ENCODE data around the gene ABL1.

- TF ChIP-seq CTCF (IDR thresholded peaks at IDR 0.05) (no peak), POLR2A (IDR thresholded peaks at IDR 0.05) (no peak)
Measured at GRCh38 chr9:130902204-130903185, 67.4 kb downstream of the ABL1 start.

All from esophagus squamous epithelium (tissue), 4 donors.